Measurements from ENCODE around the gene METTL9.
A peak's percentile ranks its signal among the peaks of the same experiment; 100 is the strongest.
"Not testable (repeated sequence)": the region's sequence is repeated elsewhere in the genome, so short reads cannot be mapped to it uniquely, and the experiment has no call there.

The METTL9 gene

GRCh38 chr16:21574372-21574771, 25.0 kb upstream of the METTL9 start:
- DNase-seq (ENCODE audit: low spot score), result no peak

- not testable (repeated sequence) for DNase-seq (ENCODE audit: low spot score)
These were observed 23.1 kb upstream of the METTL9 start for GRCh38 chr16:21576323-21576722.

GRCh38 chr16:21577487-21577886, 21.9 kb upstream of the METTL9 start:
- not testable (repeated sequence) for DNase-seq (ENCODE audit: low spot score)

GRCh38 chr16:21578311-21578710, 21.1 kb upstream of the METTL9 start:
- DNase-seq (ENCODE audit: low spot score), result not testable (repeated sequence)

- not testable (repeated sequence) for DNase-seq (ENCODE audit: low spot score)
These were observed 19.2 kb upstream of the METTL9 start for GRCh38 chr16:21580131-21580530.

GRCh38 chr16:21580807-21581206, 18.6 kb upstream of the METTL9 start:
- DNase-seq (ENCODE audit: low spot score), result no peak

- DNase-seq (ENCODE audit: low spot score), result no peak
These were observed 14.6 kb upstream of the METTL9 start for GRCh38 chr16:21584817-21585216.

GRCh38 chr16:21588593-21588992, 10.8 kb upstream of the METTL9 start:
- not testable (repeated sequence) for DNase-seq (ENCODE audit: low spot score)

GRCh38 chr16:21589551-21589950, 9.8 kb upstream of the METTL9 start:
- no peak for DNase-seq (ENCODE audit: low spot score)

GRCh38 chr16:21590287-21590686, 9.1 kb upstream of the METTL9 start:
- no peak for DNase-seq (ENCODE audit: low spot score)

GRCh38 chr16:21590796-21591195, 8.6 kb upstream of the METTL9 start:
- no peak for DNase-seq (ENCODE audit: low spot score)

- DNase-seq (ENCODE audit: low spot score), result no peak
These were observed 7.2 kb upstream of the METTL9 start for GRCh38 chr16:21592191-21592590.

- peak; percentile 25 for DNase-seq (ENCODE audit: low spot score)
These were observed 5.7 kb upstream of the METTL9 start for GRCh38 chr16:21593530-21594289.

GRCh38 chr16:21597561-21598030, 1.8 kb upstream of the METTL9 start:
- DNase-seq (ENCODE audit: low spot score), result no peak

GRCh38 chr16:21598206-21598605, 1.2 kb upstream of the METTL9 start:
- DNase-seq (ENCODE audit: low spot score), result no peak

GRCh38 chr16:21598701-21599121, 666 bp upstream of the METTL9 start:
- DNase-seq (ENCODE audit: low spot score), result peak; percentile 26

GRCh38 chr16:21600031-21600773, 825 bp downstream of the METTL9 start:
- peak; percentile 34 for DNase-seq (ENCODE audit: low spot score)

- DNase-seq (ENCODE audit: low spot score), result no peak
These were observed 3.4 kb downstream of the METTL9 start for GRCh38 chr16:21602785-21603184.

- peak; percentile 31 for DNase-seq (ENCODE audit: low spot score)
These were observed 4.6 kb downstream of the METTL9 start for GRCh38 chr16:21603928-21604327.

- DNase-seq (ENCODE audit: low spot score), result not testable (repeated sequence)
These were observed 6.5 kb downstream of the METTL9 start for GRCh38 chr16:21605848-21606247.

- DNase-seq (ENCODE audit: low spot score), result no peak
These were observed 9.4 kb downstream of the METTL9 start for GRCh38 chr16:21608639-21609328.

- no peak for DNase-seq (ENCODE audit: low spot score)
These were observed 10.7 kb downstream of the METTL9 start for GRCh38 chr16:21610006-21610544.
